GM23338 (cell line): ENCODE results near the gene ZNF318. TPM values are rescaled to one million over a fixed set of nuclear protein-coding genes. Genes with fewer than 3 reads are reported as not detected.

Experiments
- CREB1 ChIP-seq: fragments of 250-450 bp; sonication (Bioruptor Pico); IDR thresholded peaks from 2 replicates; pipeline ENCODE4 v1.5.0; 2020; ENCODE audit warnings: low read depth, mild to moderate bottlenecking, moderate library complexity
- ETS1 ChIP-seq: IDR thresholded peaks from 2 replicates; pipeline ENCODE4 v1.6.1; 2016; ENCODE audit warnings: antibody characterized with exemption
- EZH2 ChIP-seq: fragments of 200-600 bp; sonication (generic); IDR thresholded peaks from one replicate; pipeline ENCODE4 v1.8.0; 2017; ENCODE audit warnings: antibody characterized with exemption, mild to moderate bottlenecking, low read depth; ENCODE audit not compliant: unreplicated experiment
- EZH2phosphoT487 ChIP-seq: fragments of 200-600 bp; sonication (generic); IDR thresholded peaks from one replicate; pipeline ENCODE4 v1.8.1; 2018; ENCODE audit warnings: antibody characterized with exemption; ENCODE audit not compliant: unreplicated experiment
- NANOG ChIP-seq: IDR thresholded peaks from 2 replicates; pipeline ENCODE4 v1.6.1; 2016; ENCODE audit warnings: antibody characterized with exemption, borderline replicate concordance
- POLR2AphosphoS5 ChIP-seq: IDR thresholded peaks from 2 replicates; pipeline ENCODE4 v1.6.1; 2016; ENCODE audit warnings: antibody characterized with exemption, low read depth
- REST ChIP-seq: IDR thresholded peaks from one replicate; pipeline ENCODE4 v1.6.1; 2018; ENCODE audit warnings: antibody characterized with exemption; ENCODE audit not compliant: unreplicated experiment
- ZNF462 ChIP-seq: fragments of 250-450 bp; sonication (Bioruptor Pico); IDR thresholded peaks from 2 replicates; pipeline ENCODE4 v1.5.0; 2020; ENCODE audit warnings: mild to moderate bottlenecking, moderate library complexity
- polyA plus RNA-seq: library from polyadenylated mRNA; unstranded; fragments of >200 nt; fragmentation: Nextera tagmentation; extraction: Ambion mirVana; gene quantifications from 2 replicates; pipeline ENCODE4 v1.2.1, GENCODE V29; 2016
- total RNA-seq: library from RNA; depleted of rRNA; stranded (reverse); fragments of >200 nt; shearing (Covaris generic); gene quantifications from 2 replicates; pipeline ENCODE4 v1.2.3, GENCODE V29; 2014
- TF ChIP-seq, protein P1 (sequence below), 2 experiments: fragments of 200-600 bp in 1 of 2; sonication (generic) in 1 of 2; conservative IDR thresholded peaks; 2 replicates each; pipeline versions ENCODE4 v1.5.1 to v1.6.1; 2016 to 2017; ENCODE audit warnings: antibody characterized with exemption in 2 of 2, low read depth in 2 of 2, mild to moderate bottlenecking in 2 of 2, moderate library complexity in 1 of 2

The ZNF318 gene
- total and polyA plus RNA-seq, 2 experiments from 2014 or later: 8.7 to 19.5 TPM

- TF ChIP-seq ZNF462 (CRISPR knock-in tag): no peak
- no peak for TF ChIP-seq ETS1
- TF ChIP-seq REST: no peak
- TF ChIP-seq, protein P1, sequence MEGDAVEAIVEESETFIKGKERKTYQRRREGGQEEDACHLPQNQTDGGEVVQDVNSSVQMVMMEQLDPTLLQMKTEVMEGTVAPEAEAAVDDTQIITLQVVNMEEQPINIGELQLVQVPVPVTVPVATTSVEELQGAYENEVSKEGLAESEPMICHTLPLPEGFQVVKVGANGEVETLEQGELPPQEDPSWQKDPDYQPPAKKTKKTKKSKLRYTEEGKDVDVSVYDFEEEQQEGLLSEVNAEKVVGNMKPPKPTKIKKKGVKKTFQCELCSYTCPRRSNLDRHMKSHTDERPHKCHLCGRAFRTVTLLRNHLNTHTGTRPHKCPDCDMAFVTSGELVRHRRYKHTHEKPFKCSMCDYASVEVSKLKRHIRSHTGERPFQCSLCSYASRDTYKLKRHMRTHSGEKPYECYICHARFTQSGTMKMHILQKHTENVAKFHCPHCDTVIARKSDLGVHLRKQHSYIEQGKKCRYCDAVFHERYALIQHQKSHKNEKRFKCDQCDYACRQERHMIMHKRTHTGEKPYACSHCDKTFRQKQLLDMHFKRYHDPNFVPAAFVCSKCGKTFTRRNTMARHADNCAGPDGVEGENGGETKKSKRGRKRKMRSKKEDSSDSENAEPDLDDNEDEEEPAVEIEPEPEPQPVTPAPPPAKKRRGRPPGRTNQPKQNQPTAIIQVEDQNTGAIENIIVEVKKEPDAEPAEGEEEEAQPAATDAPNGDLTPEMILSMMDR (conservative IDR thresholded peaks at IDR 0.05; ENCODE audit: low read depth in 2 of 2): no peak
- TF ChIP-seq NANOG: no peak
- no peak for TF ChIP-seq EZH2
- TF ChIP-seq POLR2AphosphoS5: no peak
- no peak for TF ChIP-seq CREB1 (CRISPR knock-in tag)
- no peak for TF ChIP-seq EZH2phosphoT487
Measured at GRCh38 chr6:43297644-43298564, 71.5 kb downstream of the ZNF318 start, which contains the start of gene SLC22A7 (continued).
